ENCODE data around the gene CAMTA1.
A peak's percentile ranks its signal among the peaks of the same experiment; 100 is the strongest.
"Not testable (repeated sequence)": the region's sequence is repeated elsewhere in the genome, so short reads cannot be mapped to it uniquely, and the experiment has no call there.

Gene CAMTA1

DNA sequence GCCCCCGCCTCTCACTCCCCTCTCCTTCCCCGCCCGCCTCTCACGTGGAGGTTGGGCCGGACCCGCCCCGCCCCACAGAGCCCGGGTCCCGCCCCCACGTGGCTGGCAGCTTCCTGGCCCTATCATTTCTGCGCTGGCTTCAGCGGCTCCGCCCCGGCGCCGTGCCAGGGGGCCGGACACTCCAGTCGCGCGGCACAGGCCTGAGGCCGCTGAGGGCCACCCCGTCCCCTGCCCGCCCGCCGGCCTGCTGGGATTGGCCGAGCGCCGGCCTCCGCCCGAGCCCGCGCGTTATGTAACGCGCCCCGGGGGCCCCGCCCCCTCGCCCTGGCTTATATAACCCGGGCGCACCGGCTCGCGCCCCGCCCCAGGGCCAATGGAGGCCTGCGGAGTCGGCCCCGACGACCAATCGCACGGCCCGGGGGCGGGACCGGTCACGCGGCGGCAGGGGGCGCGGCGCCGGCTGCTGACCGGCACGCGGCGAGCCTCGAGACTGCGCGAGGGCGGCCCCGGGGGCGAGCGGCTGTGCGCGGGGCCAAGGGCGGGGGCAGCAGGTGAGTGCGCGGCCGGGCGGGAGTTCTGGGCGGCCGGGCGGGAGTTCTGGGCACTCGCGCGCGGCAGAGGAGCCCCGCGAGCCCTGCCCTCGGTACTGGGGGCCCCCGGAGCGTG, 998.7 kb downstream of the CAMTA1 start, which contains the start of gene PER3:
TSS of gene PER3 (plus strand) at position 466 of the 666 bp plus-strand sequence. CDS start 587 bp downstream, outside the sequence.
- DNase-seq = peak; percentile 98

GRCh38 chr1:7784492-7785071, 999.3 kb downstream of the CAMTA1 start:
- no peak for DNase-seq

- DNase-seq = no peak
Observed at GRCh38 chr1:7785108-7785507, 999.9 kb downstream of the CAMTA1 start.

- DNase-seq = peak; percentile 8
Observed at GRCh38 chr1:7786795-7787194, 1001.5 kb downstream of the CAMTA1 start.

- no peak for DNase-seq
Observed at GRCh38 chr1:7789828-7790227, 1004.6 kb downstream of the CAMTA1 start.

DNA sequence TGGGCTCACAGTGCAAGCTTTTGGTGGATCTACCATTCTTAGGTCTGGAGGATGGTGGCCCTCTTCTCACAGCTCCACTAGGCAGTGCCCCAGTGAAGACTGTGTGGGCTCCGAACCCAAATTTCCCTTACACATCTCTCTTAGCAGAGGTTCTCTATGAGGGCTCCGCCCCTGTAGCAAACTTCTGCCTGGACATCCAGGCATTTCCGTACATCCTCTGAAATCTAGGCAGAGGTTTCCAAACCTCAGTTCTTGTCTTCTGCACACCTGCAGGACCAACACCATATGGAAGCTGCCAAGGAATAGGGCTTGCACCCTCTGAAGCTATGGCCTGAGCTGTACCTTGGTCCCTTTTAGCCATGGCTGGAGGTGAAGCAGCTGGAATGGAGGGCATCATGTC, 1005.8 kb downstream of the CAMTA1 start:
- DNase-seq = not testable (repeated sequence)

DNA sequence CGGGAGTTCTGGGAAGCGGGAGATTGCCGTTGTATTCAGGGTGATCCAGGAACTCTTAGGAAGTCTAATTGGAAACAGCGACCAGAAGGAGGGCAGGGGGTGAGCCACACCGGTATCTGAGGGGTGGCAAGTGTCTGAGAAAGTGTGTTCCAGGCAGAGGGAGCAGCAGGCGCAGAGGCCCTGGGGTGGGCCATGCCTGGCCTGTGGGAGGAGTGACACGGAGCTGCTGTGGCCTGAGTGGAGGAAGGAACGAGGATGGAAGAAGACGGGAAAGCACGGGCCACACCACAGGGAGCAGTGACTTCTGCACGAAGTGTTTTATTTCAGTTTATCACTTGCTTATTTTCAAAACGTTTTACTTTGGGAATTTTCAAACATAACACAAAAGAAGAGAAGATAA, 1010.2 kb downstream of the CAMTA1 start:
- DNase-seq = no peak

GRCh38 chr1:7805460-7805859, 1020.2 kb downstream of the CAMTA1 start:
- DNase-seq = no peak

- peak; percentile 66 for DNase-seq
Observed at GRCh38 chr1:7808253-7808844, 1023.1 kb downstream of the CAMTA1 start.

DNA sequence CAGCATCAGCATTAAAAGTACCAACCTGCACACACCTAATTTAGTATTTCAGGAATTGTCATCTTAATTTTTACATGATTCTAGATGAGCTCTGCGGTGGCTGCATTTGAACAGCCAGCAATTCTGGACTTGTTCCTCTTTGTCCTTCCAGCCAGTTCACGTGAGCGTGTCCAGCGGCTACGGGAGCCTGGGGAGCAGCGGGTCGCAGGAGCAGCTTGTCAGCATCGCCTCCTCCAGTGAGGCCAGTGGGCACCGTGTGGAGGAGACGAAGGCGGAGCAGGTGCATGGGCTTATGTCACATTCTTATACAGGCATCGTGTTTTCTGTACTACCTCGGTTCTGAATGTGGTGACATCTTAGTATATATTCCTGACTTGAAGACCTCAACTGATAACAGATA, 1024.5 kb downstream of the CAMTA1 start:
- no peak for DNase-seq

- peak; percentile 50 for DNase-seq
Observed at GRCh38 chr1:7810395-7810794, 1025.1 kb downstream of the CAMTA1 start.

DNA sequence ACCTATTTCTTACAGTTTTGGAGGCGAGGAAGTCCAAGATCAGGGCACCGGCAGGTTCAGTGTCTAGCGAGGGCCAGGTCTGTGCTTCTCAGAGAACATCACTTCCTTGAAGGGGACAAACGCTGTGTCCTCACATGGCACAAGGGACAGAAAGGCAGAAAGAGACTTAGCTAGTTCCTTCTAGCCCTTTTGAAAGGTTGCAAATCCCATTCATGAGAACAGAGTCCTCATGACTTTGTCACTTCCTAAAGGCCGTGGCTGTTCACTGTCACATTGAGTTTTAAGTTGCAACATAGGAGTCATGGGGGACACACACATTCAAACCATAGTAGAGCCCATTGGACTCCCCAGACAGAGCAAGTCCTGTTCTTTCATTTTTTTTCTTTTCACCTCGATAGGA, 1026.2 kb downstream of the CAMTA1 start:
- DNase-seq = no peak

GRCh38 chr1:7813677-7814373, 1028.6 kb downstream of the CAMTA1 start:
- DNase-seq = no peak
